ENCODE results near the gene JCHAIN. TPM values are rescaled to one million over a fixed set of nuclear protein-coding genes. Genes with fewer than 3 reads are reported as not detected.

JCHAIN gene
- polyA plus RNA-seq, 2 of the 4 experiments (the other 2 are of a cell fraction) = 0.17 to 0.22 TPM

DNA sequence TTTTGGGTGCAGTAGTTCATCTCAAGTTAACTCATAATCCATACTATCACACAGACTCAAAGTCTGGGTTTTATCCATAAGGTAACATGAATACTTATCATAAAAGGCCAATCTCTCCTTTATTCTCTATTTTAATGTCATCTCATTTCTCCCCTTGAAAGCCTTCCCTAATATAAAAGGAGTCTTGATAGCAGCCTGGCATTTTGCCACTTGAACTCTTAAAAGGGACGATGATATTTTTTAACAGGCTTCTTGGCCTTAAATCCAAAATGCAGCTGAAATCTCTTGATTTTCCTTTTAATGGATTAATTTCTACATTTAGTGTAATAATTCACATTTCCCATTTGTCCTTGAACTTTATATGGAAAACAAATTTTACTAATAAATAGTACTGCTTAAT lies 8.4 kb upstream of the JCHAIN start:
- ATAC-seq (no peak), DNase-seq (ENCODE audit: low read depth in 1 of 2, low spot score in 1 of 2) (no peak), FAIRE-seq (no peak)
- H3K4me1 ChIP-seq = peaks cover 21% of the 10 kb centered on the region
- H3K4me3 ChIP-seq = no peak overlapping the region
- ChIA-PET CTCF (interaction anchor here (1.0 kb wide), 1 partner anchor 23 kb away, joined by 4 read pairs; no protein-coding TSS in a partner anchor), POLR2A (no interaction called here)
- no peaks in the 10 kb centered on the region for H3K9me3 ChIP-seq
- H3K4me2 ChIP-seq = no peak overlapping the region
- 88% methylated on average over 1 of the region's 1 CpG for WGBS (ENCODE audit: missing lambda C conversion rate)
- TF ChIP-seq, protein P1, sequence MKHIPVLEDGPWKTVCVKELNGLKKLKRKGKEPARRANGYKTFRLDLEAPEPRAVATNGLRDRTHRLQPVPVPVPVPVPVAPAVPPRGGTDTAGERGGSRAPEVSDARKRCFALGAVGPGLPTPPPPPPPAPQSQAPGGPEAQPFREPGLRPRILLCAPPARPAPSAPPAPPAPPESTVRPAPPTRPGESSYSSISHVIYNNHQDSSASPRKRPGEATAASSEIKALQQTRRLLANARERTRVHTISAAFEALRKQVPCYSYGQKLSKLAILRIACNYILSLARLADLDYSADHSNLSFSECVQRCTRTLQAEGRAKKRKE (CRISPR knock-in tag; IDR thresholded peaks at IDR 0.05; ENCODE audit: low read depth) = no peak
- no peak for TF ChIP-seq JUN (IDR thresholded peaks at IDR 0.05)
- no peak for TF ChIP-seq POLR2A (IDR thresholded peaks at IDR 0.05; ENCODE audit: low read length)
- no peak for TF ChIP-seq HDAC2 (IDR thresholded peaks at IDR 0.05)
- no peak for TF ChIP-seq ZSCAN20 (CRISPR knock-in tag; IDR thresholded peaks at IDR 0.05)
- TF ChIP-seq, protein P2, sequence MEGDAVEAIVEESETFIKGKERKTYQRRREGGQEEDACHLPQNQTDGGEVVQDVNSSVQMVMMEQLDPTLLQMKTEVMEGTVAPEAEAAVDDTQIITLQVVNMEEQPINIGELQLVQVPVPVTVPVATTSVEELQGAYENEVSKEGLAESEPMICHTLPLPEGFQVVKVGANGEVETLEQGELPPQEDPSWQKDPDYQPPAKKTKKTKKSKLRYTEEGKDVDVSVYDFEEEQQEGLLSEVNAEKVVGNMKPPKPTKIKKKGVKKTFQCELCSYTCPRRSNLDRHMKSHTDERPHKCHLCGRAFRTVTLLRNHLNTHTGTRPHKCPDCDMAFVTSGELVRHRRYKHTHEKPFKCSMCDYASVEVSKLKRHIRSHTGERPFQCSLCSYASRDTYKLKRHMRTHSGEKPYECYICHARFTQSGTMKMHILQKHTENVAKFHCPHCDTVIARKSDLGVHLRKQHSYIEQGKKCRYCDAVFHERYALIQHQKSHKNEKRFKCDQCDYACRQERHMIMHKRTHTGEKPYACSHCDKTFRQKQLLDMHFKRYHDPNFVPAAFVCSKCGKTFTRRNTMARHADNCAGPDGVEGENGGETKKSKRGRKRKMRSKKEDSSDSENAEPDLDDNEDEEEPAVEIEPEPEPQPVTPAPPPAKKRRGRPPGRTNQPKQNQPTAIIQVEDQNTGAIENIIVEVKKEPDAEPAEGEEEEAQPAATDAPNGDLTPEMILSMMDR (IDR thresholded peaks at IDR 0.05) = no peak
- TF ChIP-seq, protein P3, sequence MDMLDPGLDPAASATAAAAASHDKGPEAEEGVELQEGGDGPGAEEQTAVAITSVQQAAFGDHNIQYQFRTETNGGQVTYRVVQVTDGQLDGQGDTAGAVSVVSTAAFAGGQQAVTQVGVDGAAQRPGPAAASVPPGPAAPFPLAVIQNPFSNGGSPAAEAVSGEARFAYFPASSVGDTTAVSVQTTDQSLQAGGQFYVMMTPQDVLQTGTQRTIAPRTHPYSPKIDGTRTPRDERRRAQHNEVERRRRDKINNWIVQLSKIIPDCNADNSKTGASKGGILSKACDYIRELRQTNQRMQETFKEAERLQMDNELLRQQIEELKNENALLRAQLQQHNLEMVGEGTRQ (IDR thresholded peaks at IDR 0.05) = no peak
- no peak for TF ChIP-seq ZFP36 (IDR thresholded peaks at IDR 0.05; ENCODE audit: borderline replicate concordance, partially characterized antibody)
- H3K27ac ChIP-seq = no peak overlapping the region

DNA sequence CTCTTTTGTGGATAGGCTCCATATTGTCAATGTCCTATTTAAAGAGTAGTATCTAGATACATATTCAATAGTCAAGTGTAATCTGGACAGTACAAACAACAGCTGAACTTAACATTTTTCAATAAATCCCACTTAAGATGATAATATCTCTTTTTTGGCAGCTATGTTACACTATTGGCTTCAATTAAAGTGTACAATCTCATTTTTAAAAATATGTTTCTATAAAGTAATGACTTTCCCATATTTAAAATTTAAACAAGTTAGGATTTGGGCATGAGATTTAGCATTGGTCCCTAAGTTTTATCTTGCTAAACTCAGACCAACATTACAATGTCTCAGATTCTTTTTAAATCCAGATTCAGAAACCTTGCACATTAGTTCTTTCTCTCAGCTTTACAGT lies 7.9 kb upstream of the JCHAIN start:
- H3K4me2 ChIP-seq = no peak overlapping the region
- ChIA-PET CTCF (interaction anchor here (1.0 kb wide), 1 partner anchor 22 kb away, joined by 4 read pairs; no protein-coding TSS in a partner anchor), POLR2A (no interaction called here)
- no peak overlapping the region for H3K4me3 ChIP-seq
- H3K27ac ChIP-seq = no peak overlapping the region
- no peaks in the 10 kb centered on the region for H3K9me3 ChIP-seq
- H3K4me1 ChIP-seq = peaks cover 26% of the 10 kb centered on the region
- no peak for FAIRE-seq
- ATAC-seq = no peak
- no peak for TF ChIP-seq ESRRA (IDR thresholded peaks at IDR 0.05; ENCODE audit: borderline replicate concordance, low read length)
- TF ChIP-seq, protein P4, sequence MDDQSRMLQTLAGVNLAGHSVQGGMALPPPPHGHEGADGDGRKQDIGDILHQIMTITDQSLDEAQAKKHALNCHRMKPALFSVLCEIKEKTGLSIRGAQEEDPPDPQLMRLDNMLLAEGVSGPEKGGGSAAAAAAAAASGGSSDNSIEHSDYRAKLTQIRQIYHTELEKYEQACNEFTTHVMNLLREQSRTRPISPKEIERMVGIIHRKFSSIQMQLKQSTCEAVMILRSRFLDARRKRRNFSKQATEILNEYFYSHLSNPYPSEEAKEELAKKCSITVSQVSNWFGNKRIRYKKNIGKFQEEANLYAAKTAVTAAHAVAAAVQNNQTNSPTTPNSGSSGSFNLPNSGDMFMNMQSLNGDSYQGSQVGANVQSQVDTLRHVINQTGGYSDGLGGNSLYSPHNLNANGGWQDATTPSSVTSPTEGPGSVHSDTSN (IDR thresholded peaks at IDR 0.05) = no peak
- TF ChIP-seq CEBPB (IDR thresholded peaks at IDR 0.05) = no peak
- TF ChIP-seq JUN (IDR thresholded peaks at IDR 0.05) = no peak
- TF ChIP-seq NFE2L2 (conservative IDR thresholded peaks at IDR 0.05; ENCODE audit: low read length) = no peak
- TF ChIP-seq, protein P5, sequence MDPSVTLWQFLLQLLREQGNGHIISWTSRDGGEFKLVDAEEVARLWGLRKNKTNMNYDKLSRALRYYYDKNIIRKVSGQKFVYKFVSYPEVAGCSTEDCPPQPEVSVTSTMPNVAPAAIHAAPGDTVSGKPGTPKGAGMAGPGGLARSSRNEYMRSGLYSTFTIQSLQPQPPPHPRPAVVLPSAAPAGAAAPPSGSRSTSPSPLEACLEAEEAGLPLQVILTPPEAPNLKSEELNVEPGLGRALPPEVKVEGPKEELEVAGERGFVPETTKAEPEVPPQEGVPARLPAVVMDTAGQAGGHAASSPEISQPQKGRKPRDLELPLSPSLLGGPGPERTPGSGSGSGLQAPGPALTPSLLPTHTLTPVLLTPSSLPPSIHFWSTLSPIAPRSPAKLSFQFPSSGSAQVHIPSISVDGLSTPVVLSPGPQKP (IDR thresholded peaks at IDR 0.05; ENCODE audit: low read depth, low read length) = no peak
- TF ChIP-seq FOSB (CRISPR knock-in tag; IDR thresholded peaks at IDR 0.05) = no peak
- no peak for TF ChIP-seq ZNF302 (CRISPR knock-in tag; IDR thresholded peaks at IDR 0.05)
- no peak for TF ChIP-seq GATA3 (IDR thresholded peaks at IDR 0.05; ENCODE audit: borderline replicate concordance)
- DNase-seq (ENCODE audit: low read depth in 1 of 2, low spot score in 1 of 2) = no peak

DNA sequence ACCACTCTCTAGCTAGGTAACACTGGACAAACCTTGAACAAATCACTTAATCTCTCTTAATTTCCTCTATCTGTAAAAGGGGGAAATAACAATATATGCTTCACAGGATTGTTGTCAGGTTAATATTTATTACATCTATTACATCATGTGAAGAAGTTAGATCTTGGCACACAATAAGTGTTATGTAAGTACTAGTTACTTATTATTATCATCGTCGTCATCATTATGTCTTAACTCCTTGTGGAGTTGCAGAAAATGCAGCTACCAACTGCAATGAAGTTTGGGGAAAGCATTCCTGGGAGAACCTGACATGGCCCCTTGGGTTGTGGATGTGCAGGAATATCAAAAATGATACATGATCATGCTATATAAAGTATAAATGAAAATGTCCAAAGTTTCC lies 4.8 kb upstream of the JCHAIN start:
- H3K4me1 ChIP-seq = peaks cover 37% of the 10 kb centered on the region
- no peak for FAIRE-seq
- TF ChIP-seq, protein P6, sequence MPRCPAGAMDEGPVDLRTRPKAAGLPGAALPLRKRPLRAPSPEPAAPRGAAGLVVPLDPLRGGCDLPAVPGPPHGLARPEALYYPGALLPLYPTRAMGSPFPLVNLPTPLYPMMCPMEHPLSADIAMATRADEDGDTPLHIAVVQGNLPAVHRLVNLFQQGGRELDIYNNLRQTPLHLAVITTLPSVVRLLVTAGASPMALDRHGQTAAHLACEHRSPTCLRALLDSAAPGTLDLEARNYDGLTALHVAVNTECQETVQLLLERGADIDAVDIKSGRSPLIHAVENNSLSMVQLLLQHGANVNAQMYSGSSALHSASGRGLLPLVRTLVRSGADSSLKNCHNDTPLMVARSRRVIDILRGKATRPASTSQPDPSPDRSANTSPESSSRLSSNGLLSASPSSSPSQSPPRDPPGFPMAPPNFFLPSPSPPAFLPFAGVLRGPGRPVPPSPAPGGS (IDR thresholded peaks at IDR 0.05) = 0 out of 3 replicates have a peak, but pooled peaks have one; percentile 17
- TF ChIP-seq POLR2AphosphoS2 (conservative IDR thresholded peaks at IDR 0.05; ENCODE audit: low read length) (no peak), EHMT2 (IDR thresholded peaks at IDR 0.05; ENCODE audit: low read depth) (no peak), ZNF302 (CRISPR knock-in tag; IDR thresholded peaks at IDR 0.05) (no peak), BHLHE40 (IDR thresholded peaks at IDR 0.05; ENCODE audit: low read depth, low read length) (no peak), JUNB (IDR thresholded peaks at IDR 0.05) (peak; percentile 35; the same call in 1 of the 2 replicates), HDAC2 (IDR thresholded peaks at IDR 0.05) (no peak), FOSB (CRISPR knock-in tag; IDR thresholded peaks at IDR 0.05) (no peak), CEBPB (IDR thresholded peaks at IDR 0.05) (peak; percentile 50 to 57; a peak in 3 of 4 replicates), CHD2 (IDR thresholded peaks at IDR 0.05; ENCODE audit: low read length, partially characterized antibody) (no peak), NPAS2 (CRISPR knock-in tag; IDR thresholded peaks at IDR 0.05; ENCODE audit: borderline replicate concordance) (no peak), SREBF2 (IDR thresholded peaks at IDR 0.05) (no peak), MAFK (IDR thresholded peaks at IDR 0.05; ENCODE audit: partially characterized antibody) (no peak), CHD4 (IDR thresholded peaks at IDR 0.05; ENCODE audit: borderline replicate concordance) (no peak)
- TF ChIP-seq, protein P7, sequence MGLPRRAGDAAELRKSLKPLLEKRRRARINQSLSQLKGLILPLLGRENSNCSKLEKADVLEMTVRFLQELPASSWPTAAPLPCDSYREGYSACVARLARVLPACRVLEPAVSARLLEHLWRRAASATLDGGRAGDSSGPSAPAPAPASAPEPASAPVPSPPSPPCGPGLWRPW (IDR thresholded peaks at IDR 0.05) = peak; percentile 40; the same call in 1 of the 2 replicates
- TF ChIP-seq, protein P1 (CRISPR knock-in tag; IDR thresholded peaks at IDR 0.05; ENCODE audit: low read depth) = no peak
- no peak overlapping the region; the same call in 2 of the 3 replicates for H3K4me3 ChIP-seq
- peak overlapping the region; percentile 75 to 81 for H3K27ac ChIP-seq
- H3K4me2 ChIP-seq = peak overlapping the region; percentile 69
- ATAC-seq = peak; percentile 49 to 81
- ChIA-PET CTCF (interaction anchor here (1.0 kb wide), 1 partner anchor 19 kb away, joined by 3 read pairs; no protein-coding TSS in a partner anchor), POLR2A (no interaction called here)
- no peaks in the 10 kb centered on the region for H3K9me3 ChIP-seq
- 0% methylated on average over 2 of the region's 2 CpGs for WGBS (ENCODE audit: missing lambda C conversion rate)
- DNase-seq (ENCODE audit: low read depth in 1 of 2, low spot score in 1 of 2) = peak in 1 of 2 experiments; percentile 56

Data from A549 (cell line).